Measurements from ENCODE around the gene ABHD14A. TPM values are rescaled to one million over a fixed set of nuclear protein-coding genes. Genes with fewer than 3 reads are reported as not detected.

The ABHD14A gene
- total and polyA plus RNA-seq, 5 donors from 2014 or later = 12.7 to 137 (median 93.2) TPM

GRCh38 chr3:52023860-52024764 is 49.2 kb downstream of the ABHD14A start:
- Histone ChIP-seq H3K27ac (ENCODE audit: insufficient read depth, low read length, poor library complexity, severe bottlenecking) (no peak overlapping the region), H3K9me3 (ENCODE audit: control insufficient read depth in 2 of 2, low read length in 2 of 2) (no peaks in the 10 kb centered on the region), H3K36me3 (ENCODE audit: control insufficient read depth, insufficient read depth, low read length) (no peaks in the 10 kb centered on the region), H3K4me1 (ENCODE audit: control insufficient read depth, insufficient read depth, low read length, poor library complexity, severe bottlenecking) (no peaks in the 10 kb centered on the region), H3K27me3 (ENCODE audit: control insufficient read depth, insufficient read depth, low read length) (no peaks in the 10 kb centered on the region), H3K4me3 (ENCODE audit: low read depth, low read length) (no peak overlapping the region)
- Mint-ChIP-seq H3K9me3 (no peaks in the 10 kb centered on the region), H3K4me1 (peaks cover 0 to 12% (median 4%) of the 10 kb centered on the region in 4 donors), H3K4me3 (peak overlapping the region in 1 of 4 donors; percentile 47), H3K36me3 (no peaks in the 10 kb centered on the region), H3K27me3 (peaks cover 8% of the 10 kb centered on the region), H3K27ac (peak overlapping the region in 1 of 3 donors; percentile 43)
- DNase-seq (no peak), ATAC-seq (ENCODE audit: low read depth in 2 of 2) (no peak)

GRCh38 chr3:52024765-52025452 is 50.0 kb downstream of the ABHD14A start:
- no peak overlapping the region for H3K4me3 ChIP-seq (ENCODE audit: low read depth, low read length)
- H3K4me1 ChIP-seq (ENCODE audit: control insufficient read depth, insufficient read depth, low read length, poor library complexity, severe bottlenecking) = no peaks in the 10 kb centered on the region
- ATAC-seq (ENCODE audit: low read depth in 2 of 2) (no peak), DNase-seq (peak in 1 of 3 donors; percentile 11)
- Mint-ChIP-seq H3K36me3 (no peaks in the 10 kb centered on the region), H3K9me3 (no peaks in the 10 kb centered on the region), H3K4me3 (no peak overlapping the region), H3K27me3 (peaks cover 15% of the 10 kb centered on the region), H3K27ac (peak overlapping the region in 2 of 3 donors; percentile 15 to 69), H3K4me1 (peaks cover 0 to 12% (median 4%) of the 10 kb centered on the region in 4 donors)
- no peak overlapping the region for H3K27ac ChIP-seq (ENCODE audit: insufficient read depth, low read length, poor library complexity, severe bottlenecking)
- no peaks in the 10 kb centered on the region for H3K9me3 ChIP-seq (ENCODE audit: control insufficient read depth in 2 of 2, low read length in 2 of 2)
- H3K27me3 ChIP-seq (ENCODE audit: control insufficient read depth, insufficient read depth, low read length) = no peaks in the 10 kb centered on the region
- H3K36me3 ChIP-seq (ENCODE audit: control insufficient read depth, insufficient read depth, low read length) = no peaks in the 10 kb centered on the region

GRCh38 chr3:52025453-52025852 is 50.6 kb downstream of the ABHD14A start:
- Histone ChIP-seq H3K9me3 (ENCODE audit: control insufficient read depth in 2 of 2, low read length in 2 of 2) (no peaks in the 10 kb centered on the region), H3K27me3 (ENCODE audit: control insufficient read depth, insufficient read depth, low read length) (no peaks in the 10 kb centered on the region), H3K36me3 (ENCODE audit: control insufficient read depth, insufficient read depth, low read length) (no peaks in the 10 kb centered on the region), H3K27ac (ENCODE audit: insufficient read depth, low read length, poor library complexity, severe bottlenecking) (no peak overlapping the region), H3K4me3 (ENCODE audit: low read depth, low read length) (no peak overlapping the region), H3K4me1 (ENCODE audit: control insufficient read depth, insufficient read depth, low read length, poor library complexity, severe bottlenecking) (no peaks in the 10 kb centered on the region)
- peaks cover 17% of the 10 kb centered on the region for H3K27me3 Mint-ChIP-seq
- no peak for ATAC-seq (ENCODE audit: low read depth in 2 of 2)
- peaks cover 0 to 12% (median 4%) of the 10 kb centered on the region in 4 donors for H3K4me1 Mint-ChIP-seq
- no peaks in the 10 kb centered on the region for H3K36me3 Mint-ChIP-seq
- no peaks in the 10 kb centered on the region for H3K9me3 Mint-ChIP-seq
- no peak overlapping the region for H3K4me3 Mint-ChIP-seq
- no peak for DNase-seq
- peak overlapping the region in 1 of 3 donors; percentile 15 for H3K27ac Mint-ChIP-seq

- H3K4me1 Mint-ChIP-seq = peaks cover 0 to 12% (median 4%) of the 10 kb centered on the region in 4 donors
- ATAC-seq (ENCODE audit: low read depth in 2 of 2) (no peak), DNase-seq (no peak)
- no peak overlapping the region for H3K4me3 Mint-ChIP-seq
- no peaks in the 10 kb centered on the region for H3K9me3 ChIP-seq (ENCODE audit: control insufficient read depth in 2 of 2, low read length in 2 of 2)
- H3K36me3 Mint-ChIP-seq = no peaks in the 10 kb centered on the region
- peaks cover 17% of the 10 kb centered on the region for H3K27me3 Mint-ChIP-seq
- peak overlapping the region in 2 of 3 donors; percentile 52 to 81 for H3K27ac Mint-ChIP-seq
- H3K27me3 ChIP-seq (ENCODE audit: control insufficient read depth, insufficient read depth, low read length) = no peaks in the 10 kb centered on the region
- H3K9me3 Mint-ChIP-seq = no peaks in the 10 kb centered on the region
- no peaks in the 10 kb centered on the region for H3K36me3 ChIP-seq (ENCODE audit: control insufficient read depth, insufficient read depth, low read length)
- no peaks in the 10 kb centered on the region for H3K4me1 ChIP-seq (ENCODE audit: control insufficient read depth, insufficient read depth, low read length, poor library complexity, severe bottlenecking)
- no peak overlapping the region for H3K4me3 ChIP-seq (ENCODE audit: low read depth, low read length)
- no peak overlapping the region for H3K27ac ChIP-seq (ENCODE audit: insufficient read depth, low read length, poor library complexity, severe bottlenecking)
These were observed 51.2 kb downstream of the ABHD14A start for GRCh38 chr3:52026041-52026440.

- Histone ChIP-seq H3K9me3 (ENCODE audit: control insufficient read depth in 2 of 2, low read length in 2 of 2) (no peaks in the 10 kb centered on the region), H3K27ac (ENCODE audit: insufficient read depth, low read length, poor library complexity, severe bottlenecking) (no peak overlapping the region), H3K27me3 (ENCODE audit: control insufficient read depth, insufficient read depth, low read length) (no peaks in the 10 kb centered on the region), H3K36me3 (ENCODE audit: control insufficient read depth, insufficient read depth, low read length) (no peaks in the 10 kb centered on the region), H3K4me3 (ENCODE audit: low read depth, low read length) (no peak overlapping the region), H3K4me1 (ENCODE audit: control insufficient read depth, insufficient read depth, low read length, poor library complexity, severe bottlenecking) (no peaks in the 10 kb centered on the region)
- Mint-ChIP-seq H3K27ac (no peak overlapping the region), H3K36me3 (no peaks in the 10 kb centered on the region), H3K4me1 (peaks cover 0 to 12% (median 3%) of the 10 kb centered on the region in 4 donors), H3K9me3 (no peaks in the 10 kb centered on the region), H3K27me3 (peaks cover 17% of the 10 kb centered on the region), H3K4me3 (no peak overlapping the region)
- no peak for DNase-seq
- ATAC-seq (ENCODE audit: low read depth in 2 of 2) = no peak
These were observed 53.7 kb downstream of the ABHD14A start for GRCh38 chr3:52028572-52028971.

- Mint-ChIP-seq H3K27me3 (peaks cover 17% of the 10 kb centered on the region), H3K9me3 (no peaks in the 10 kb centered on the region), H3K4me3 (no peak overlapping the region), H3K27ac (peak overlapping the region in 1 of 3 donors; percentile 42), H3K36me3 (no peaks in the 10 kb centered on the region), H3K4me1 (peaks cover 0 to 12% (median 3%) of the 10 kb centered on the region in 4 donors)
- H3K4me3 ChIP-seq (ENCODE audit: low read depth, low read length) = no peak overlapping the region
- DNase-seq (no peak), ATAC-seq (ENCODE audit: low read depth in 2 of 2) (no peak)
- no peak overlapping the region for H3K27ac ChIP-seq (ENCODE audit: insufficient read depth, low read length, poor library complexity, severe bottlenecking)
- no peaks in the 10 kb centered on the region for H3K27me3 ChIP-seq (ENCODE audit: control insufficient read depth, insufficient read depth, low read length)
- H3K36me3 ChIP-seq (ENCODE audit: control insufficient read depth, insufficient read depth, low read length) = no peaks in the 10 kb centered on the region
- H3K9me3 ChIP-seq (ENCODE audit: control insufficient read depth in 2 of 2, low read length in 2 of 2) = no peaks in the 10 kb centered on the region
- H3K4me1 ChIP-seq (ENCODE audit: control insufficient read depth, insufficient read depth, low read length, poor library complexity, severe bottlenecking) = no peaks in the 10 kb centered on the region
These were observed 54.2 kb downstream of the ABHD14A start for GRCh38 chr3:52029053-52029452.

- Mint-ChIP-seq H3K27me3 (peaks cover 17% of the 10 kb centered on the region), H3K9me3 (no peaks in the 10 kb centered on the region), H3K36me3 (no peaks in the 10 kb centered on the region), H3K27ac (peak overlapping the region in 1 of 3 donors; percentile 23), H3K4me1 (peaks cover 0 to 12% (median 3%) of the 10 kb centered on the region in 4 donors), H3K4me3 (no peak overlapping the region)
- H3K27me3 ChIP-seq (ENCODE audit: control insufficient read depth, insufficient read depth, low read length) = no peaks in the 10 kb centered on the region
- no peak for DNase-seq
- ATAC-seq (ENCODE audit: low read depth in 2 of 2) = no peak
- H3K4me1 ChIP-seq (ENCODE audit: control insufficient read depth, insufficient read depth, low read length, poor library complexity, severe bottlenecking) = no peaks in the 10 kb centered on the region
- H3K27ac ChIP-seq (ENCODE audit: insufficient read depth, low read length, poor library complexity, severe bottlenecking) = no peak overlapping the region
- no peak overlapping the region for H3K4me3 ChIP-seq (ENCODE audit: low read depth, low read length)
- no peaks in the 10 kb centered on the region for H3K36me3 ChIP-seq (ENCODE audit: control insufficient read depth, insufficient read depth, low read length)
- H3K9me3 ChIP-seq (ENCODE audit: control insufficient read depth in 2 of 2, low read length in 2 of 2) = no peaks in the 10 kb centered on the region
These were observed 54.7 kb downstream of the ABHD14A start for GRCh38 chr3:52029535-52029934.
